Activated CD4-positive, alpha-beta T cell treated with anti-CD3 and anti-CD28 coated beads, Interleukin-2, amount 10 ng/mL, durations not matched to agents 24 days and 14 days (primary cell): ENCODE results near the gene MCEMP1. TPM values are rescaled to one million over a fixed set of nuclear protein-coding genes. Genes with fewer than 3 reads are reported as not detected.
"Not testable (repeated sequence)": the region's sequence is repeated elsewhere in the genome, so short reads cannot be mapped to it uniquely, and the experiment has no call there.

ENCODE experiments used
- DNase-seq: peaks from one replicate; pipeline ENCODE4 v3.0.0; 2022
- H3K27ac Mint-ChIP-seq: one replicate; pipeline ENCODE4 v1.8.0; 2022; ENCODE audit warnings: mild to moderate bottlenecking, mixed read lengths
- H3K27me3 Mint-ChIP-seq: one replicate; pipeline ENCODE4 v1.8.0; 2022; ENCODE audit warnings: mixed read lengths
- H3K36me3 Mint-ChIP-seq: one replicate; pipeline ENCODE4 v1.8.0; 2022; ENCODE audit warnings: low read depth, mild to moderate bottlenecking, mixed read lengths
- H3K4me1 Mint-ChIP-seq: one replicate; pipeline ENCODE4 v1.8.0; 2021; ENCODE audit warnings: mixed read lengths
- H3K4me3 Mint-ChIP-seq: one replicate; pipeline ENCODE4 v1.8.0; 2022; ENCODE audit warnings: mild to moderate bottlenecking, moderate library complexity, mixed read lengths
- H3K9me3 Mint-ChIP-seq: one replicate; pipeline ENCODE4 v1.8.0; 2021; ENCODE audit warnings: mixed read lengths
- intact Hi-C: fragments of 100-400 bp; cut with micrococcal nuclease; formaldehyde crosslinking; loops from one replicate; pipeline ENCODE4 v1.15.1; 2023
- total RNA-seq: library from RNA; stranded (reverse); gene quantifications from 2 replicates; pipeline ENCODE4 v1.2.3, GENCODE V29; 2022

MCEMP1 gene
- total RNA-seq, 1 donor from 2014 or later = not detected

DNA sequence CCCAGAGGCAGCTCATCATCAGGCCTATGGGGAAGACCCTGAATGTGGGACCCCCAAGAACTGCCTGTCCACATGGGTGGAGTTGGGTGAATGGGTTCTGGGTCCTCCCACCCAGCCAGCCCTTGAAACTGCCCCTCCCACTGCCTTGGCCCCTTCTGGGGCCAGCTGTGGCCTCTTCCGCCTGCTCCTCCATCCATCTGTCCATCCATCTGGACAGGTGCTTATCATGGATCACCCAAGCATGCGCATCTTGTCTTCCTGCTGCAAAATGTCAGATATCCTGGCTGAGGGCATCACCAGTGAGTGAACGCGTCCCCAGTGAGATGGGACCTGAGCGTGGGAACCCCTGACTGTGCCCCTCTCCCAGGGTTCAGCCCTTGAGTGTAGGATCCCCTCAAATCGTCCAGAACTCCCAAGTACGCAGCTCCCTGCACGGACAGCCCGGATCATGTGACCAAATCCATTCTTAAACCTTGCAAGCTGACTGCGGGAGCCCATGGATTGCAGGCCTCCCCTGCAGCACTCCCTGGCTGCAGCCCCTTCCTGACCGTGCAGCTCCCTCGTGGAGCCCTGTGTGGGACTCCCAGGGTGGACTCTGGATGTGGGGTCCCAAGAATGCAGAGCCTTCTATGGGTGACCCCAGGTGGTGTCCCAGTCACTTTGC lies 38.0 kb upstream of the MCEMP1 start:
- Mint-ChIP-seq H3K27me3 (no peaks in the 10 kb centered on the region), H3K27ac (peak overlapping the region; percentile 8), H3K36me3 (peaks cover 28% of the 10 kb centered on the region), H3K4me1 (peaks cover 25% of the 10 kb centered on the region), H3K4me3 (peak overlapping the region; percentile 55), H3K9me3 (no peaks in the 10 kb centered on the region)
- no peak for DNase-seq
- intact Hi-C loops = no loop called here

DNA sequence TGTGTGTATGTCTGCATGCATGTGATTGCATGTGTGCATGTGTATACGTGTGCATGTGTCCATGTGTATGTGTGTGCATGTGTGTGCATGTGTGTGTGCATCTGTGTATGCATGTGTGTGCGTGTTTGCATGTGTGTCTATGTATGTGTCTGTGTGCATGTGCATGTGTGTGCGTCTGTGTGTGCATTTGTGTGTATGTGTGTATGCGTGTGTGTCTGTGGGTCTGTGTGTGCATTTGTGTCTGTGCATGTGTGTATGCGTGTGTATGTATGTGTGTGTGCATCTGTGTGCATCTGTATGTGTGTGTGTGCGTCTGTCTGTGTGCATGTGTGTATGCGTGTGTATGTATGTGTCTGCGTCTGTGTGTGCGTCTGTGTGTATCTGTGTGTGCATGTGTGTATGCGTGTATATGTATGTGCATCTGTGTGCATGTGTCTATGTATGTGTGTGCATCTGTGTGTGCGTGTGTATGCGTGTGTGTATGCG lies 37.0 kb upstream of the MCEMP1 start:
- Mint-ChIP-seq H3K27ac (no peak overlapping the region), H3K9me3 (no peaks in the 10 kb centered on the region), H3K36me3 (peaks cover 31% of the 10 kb centered on the region), H3K4me3 (no peak overlapping the region), H3K4me1 (peaks cover 23% of the 10 kb centered on the region), H3K27me3 (no peaks in the 10 kb centered on the region)
- DNase-seq = no peak
- intact Hi-C loops = no loop called here

GRCh38 chr19:7640803-7641202 lies 36.1 kb upstream of the MCEMP1 start:
- Mint-ChIP-seq H3K9me3 (no peaks in the 10 kb centered on the region), H3K4me3 (no peak overlapping the region), H3K27me3 (no peaks in the 10 kb centered on the region), H3K27ac (no peak overlapping the region), H3K4me1 (peaks cover 18% of the 10 kb centered on the region), H3K36me3 (peaks cover 36% of the 10 kb centered on the region)
- intact Hi-C loops = no loop called here
- no peak for DNase-seq

- H3K4me3 Mint-ChIP-seq = no peak overlapping the region
- H3K27ac Mint-ChIP-seq = no peak overlapping the region
- H3K4me1 Mint-ChIP-seq = peaks cover 15% of the 10 kb centered on the region
- H3K27me3 Mint-ChIP-seq = no peaks in the 10 kb centered on the region
- intact Hi-C loops = no loop called here
- no peaks in the 10 kb centered on the region for H3K9me3 Mint-ChIP-seq
- peaks cover 40% of the 10 kb centered on the region for H3K36me3 Mint-ChIP-seq
- DNase-seq = no peak
Measured at GRCh38 chr19:7641290-7642276, 35.3 kb upstream of the MCEMP1 start.

DNA sequence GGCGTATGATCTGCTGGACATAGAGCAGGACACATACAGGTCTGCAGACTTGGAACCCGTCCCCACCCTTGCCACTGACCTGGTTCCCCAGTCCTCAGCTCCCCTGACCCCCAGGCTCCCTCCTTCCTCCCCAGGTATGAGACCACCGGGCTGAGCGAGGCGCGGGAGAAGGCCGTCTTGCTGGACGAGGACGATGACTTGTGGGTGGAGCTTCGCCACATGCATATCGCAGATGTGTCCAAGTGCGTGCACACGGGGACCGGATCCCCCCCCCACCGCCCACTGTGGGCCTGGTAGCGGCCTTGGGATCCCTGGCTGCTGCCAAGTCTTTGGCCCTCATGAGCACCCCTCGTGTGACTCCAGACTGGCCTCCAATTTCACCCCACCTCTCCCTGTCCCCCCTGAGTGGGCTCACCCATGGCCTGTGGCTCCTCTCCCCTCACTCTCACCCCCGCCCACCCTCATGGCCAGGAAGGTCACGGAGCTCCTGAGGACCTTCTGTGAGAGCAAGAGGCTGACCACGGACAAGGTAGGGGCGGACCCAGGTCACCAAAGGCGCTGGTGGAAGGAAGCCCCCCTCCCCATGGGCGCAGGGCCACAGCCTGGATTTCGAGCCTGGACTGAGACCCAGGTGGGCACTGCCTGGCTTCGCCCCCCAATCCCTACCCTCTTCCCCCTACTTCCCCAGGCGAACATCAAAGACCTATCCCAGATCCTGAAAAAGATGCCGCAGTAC lies 34.4 kb upstream of the MCEMP1 start:
- Mint-ChIP-seq H3K4me1 (peaks cover 15% of the 10 kb centered on the region), H3K36me3 (peaks cover 40% of the 10 kb centered on the region), H3K27ac (no peak overlapping the region), H3K4me3 (no peak overlapping the region), H3K9me3 (no peaks in the 10 kb centered on the region), H3K27me3 (no peaks in the 10 kb centered on the region)
- intact Hi-C loops = no loop called here
- no peak for DNase-seq

- intact Hi-C loops = no loop called here
- H3K27ac Mint-ChIP-seq = no peak overlapping the region
- DNase-seq = no peak
- no peak overlapping the region for H3K4me3 Mint-ChIP-seq
- H3K4me1 Mint-ChIP-seq = peaks cover 13% of the 10 kb centered on the region
- peaks cover 44% of the 10 kb centered on the region for H3K36me3 Mint-ChIP-seq
- H3K9me3 Mint-ChIP-seq = no peaks in the 10 kb centered on the region
- H3K27me3 Mint-ChIP-seq = no peaks in the 10 kb centered on the region
Measured at GRCh38 chr19:7643031-7643415, 33.9 kb upstream of the MCEMP1 start.

DNA sequence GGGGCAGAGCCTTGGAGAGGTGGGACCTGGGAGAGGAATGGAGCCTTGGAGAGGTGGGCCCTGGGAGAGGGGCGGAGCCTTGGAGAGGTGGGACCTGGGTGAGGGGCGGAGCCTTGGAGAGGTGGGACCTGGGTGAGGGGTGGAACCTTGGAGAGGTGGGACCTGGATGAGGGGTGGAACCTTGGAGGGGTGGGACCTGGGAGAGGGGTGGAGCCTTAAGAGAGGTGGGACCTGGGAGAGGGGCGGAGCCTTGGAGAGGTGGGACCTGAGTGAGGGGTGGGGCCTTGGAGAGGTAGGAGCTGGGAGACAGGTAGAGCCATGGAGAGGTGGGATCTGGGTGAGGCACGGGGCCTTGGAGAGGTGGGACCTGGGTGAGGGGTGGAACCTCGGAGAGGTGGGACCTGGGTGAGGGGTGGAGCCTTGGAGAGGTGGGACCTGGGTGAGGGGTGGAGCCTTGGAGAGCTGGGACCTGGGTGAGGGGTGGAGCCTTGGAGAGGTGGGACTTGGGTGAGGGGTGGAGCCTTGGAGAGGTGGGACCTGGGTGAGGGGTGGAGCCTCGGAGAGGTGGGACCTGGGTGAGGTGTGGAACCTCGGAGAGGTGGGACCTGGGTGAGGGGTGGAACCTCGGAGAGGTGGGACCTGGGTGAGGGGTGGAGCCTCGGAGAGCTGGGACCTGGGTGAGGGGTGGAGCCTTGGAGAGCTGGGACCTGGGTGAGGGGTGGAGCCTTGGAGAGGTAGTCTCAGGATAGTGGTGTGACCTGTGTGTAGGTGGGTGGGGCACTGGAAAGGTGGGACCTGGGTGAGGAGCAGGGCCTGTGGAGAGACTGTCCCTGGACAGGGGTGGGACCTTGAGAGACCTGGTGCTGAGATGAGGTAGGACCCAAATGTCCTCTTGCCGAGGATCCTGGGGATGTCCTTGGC lies 33.0 kb upstream of the MCEMP1 start:
- H3K4me1 Mint-ChIP-seq = peaks cover 11% of the 10 kb centered on the region
- H3K4me3 Mint-ChIP-seq, intact Hi-C loops, H3K27me3 Mint-ChIP-seq, H3K27ac Mint-ChIP-seq, H3K9me3 Mint-ChIP-seq: not testable (repeated sequence)
- peak; percentile 74 for DNase-seq
- H3K36me3 Mint-ChIP-seq = peaks cover 44% of the 10 kb centered on the region

DNA sequence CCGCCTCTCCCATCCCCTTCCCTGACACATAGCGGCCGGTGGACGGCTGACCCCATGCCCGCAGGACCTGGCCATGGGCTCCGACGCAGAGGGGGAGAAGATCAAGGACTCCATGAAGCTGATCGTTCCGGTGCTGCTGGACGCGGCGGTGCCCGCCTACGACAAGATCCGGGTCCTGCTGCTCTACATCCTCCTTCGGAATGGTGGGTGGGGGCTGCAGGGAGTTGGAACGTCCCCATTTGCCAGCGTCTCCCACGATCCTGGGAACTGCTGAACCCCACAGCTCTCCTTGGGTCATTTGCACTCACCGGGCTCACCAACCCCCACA lies 32.4 kb upstream of the MCEMP1 start:
- DNase-seq = no peak
- no peaks in the 10 kb centered on the region for H3K27me3 Mint-ChIP-seq
- no peaks in the 10 kb centered on the region for H3K9me3 Mint-ChIP-seq
- peaks cover 9% of the 10 kb centered on the region for H3K4me1 Mint-ChIP-seq
- intact Hi-C loops = no loop called here
- H3K4me3 Mint-ChIP-seq = no peak overlapping the region
- no peak overlapping the region for H3K27ac Mint-ChIP-seq
- peaks cover 39% of the 10 kb centered on the region for H3K36me3 Mint-ChIP-seq

DNA sequence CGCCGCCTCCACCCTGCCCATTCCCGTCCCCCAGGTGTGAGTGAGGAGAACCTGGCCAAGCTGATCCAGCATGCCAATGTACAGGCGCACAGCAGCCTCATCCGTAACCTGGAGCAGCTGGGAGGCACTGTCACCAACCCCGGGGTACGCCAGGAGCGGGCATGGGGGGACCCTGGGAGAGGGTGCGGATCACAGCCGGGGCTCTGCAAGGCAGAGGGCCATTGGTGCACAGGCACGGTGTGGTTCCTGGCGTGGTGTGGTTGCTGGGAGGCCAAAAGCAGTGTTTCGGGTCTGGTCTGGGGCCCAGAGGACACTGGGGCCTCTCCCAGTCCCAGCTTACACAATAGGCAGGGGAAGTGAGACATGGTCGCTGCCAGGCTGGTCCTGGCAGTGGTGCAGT lies 31.7 kb upstream of the MCEMP1 start:
- Mint-ChIP-seq H3K36me3 (peaks cover 32% of the 10 kb centered on the region), H3K9me3 (no peaks in the 10 kb centered on the region), H3K4me1 (peaks cover 3% of the 10 kb centered on the region), H3K27me3 (peaks cover 2% of the 10 kb centered on the region), H3K4me3 (no peak overlapping the region), H3K27ac (no peak overlapping the region)
- intact Hi-C loops = no loop called here
- DNase-seq = no peak

DNA sequence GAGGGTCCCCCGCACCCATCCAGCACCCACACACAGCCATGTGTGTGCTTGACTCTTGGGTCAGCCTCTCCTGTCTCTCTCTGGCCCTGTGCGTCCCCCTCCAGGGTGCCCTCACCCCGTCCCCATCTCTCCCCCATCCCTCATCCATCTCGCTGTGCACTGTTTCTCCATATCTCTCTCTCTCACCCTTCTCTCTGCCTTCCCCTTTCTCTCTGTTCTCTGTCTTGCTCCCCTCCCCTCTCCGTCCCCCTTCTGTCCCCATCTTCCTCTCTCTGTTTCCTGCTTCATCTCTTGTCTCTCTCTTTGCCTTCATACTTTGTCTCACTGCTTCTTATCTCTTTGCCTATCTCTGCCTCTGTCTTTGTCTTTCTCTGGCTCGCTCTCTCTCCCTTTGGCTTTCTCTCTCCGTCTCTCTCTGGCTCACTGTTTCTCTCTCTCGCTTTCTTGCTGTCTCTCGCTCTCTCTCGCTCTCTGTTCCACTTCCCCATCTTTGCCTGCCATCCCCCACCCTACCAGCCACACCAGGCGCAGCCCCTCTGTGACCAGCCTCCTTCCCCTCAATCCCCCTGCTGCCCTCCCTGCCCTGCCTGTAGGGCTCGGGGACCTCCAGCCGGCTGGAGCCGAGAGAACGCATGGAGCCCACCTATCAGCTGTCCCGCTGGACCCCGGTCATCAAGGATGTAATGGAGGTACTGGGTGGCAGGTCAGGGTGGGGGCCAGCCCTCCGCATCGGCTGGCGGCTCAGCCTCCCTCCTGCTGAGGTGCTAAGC lies 31.0 kb upstream of the MCEMP1 start:
- Mint-ChIP-seq H3K4me1 (no peaks in the 10 kb centered on the region), H3K36me3 (peaks cover 29% of the 10 kb centered on the region), H3K27ac (no peak overlapping the region), H3K4me3 (no peak overlapping the region), H3K27me3 (peaks cover 2% of the 10 kb centered on the region), H3K9me3 (no peaks in the 10 kb centered on the region)
- intact Hi-C loops = no loop called here
- DNase-seq = no peak

DNA sequence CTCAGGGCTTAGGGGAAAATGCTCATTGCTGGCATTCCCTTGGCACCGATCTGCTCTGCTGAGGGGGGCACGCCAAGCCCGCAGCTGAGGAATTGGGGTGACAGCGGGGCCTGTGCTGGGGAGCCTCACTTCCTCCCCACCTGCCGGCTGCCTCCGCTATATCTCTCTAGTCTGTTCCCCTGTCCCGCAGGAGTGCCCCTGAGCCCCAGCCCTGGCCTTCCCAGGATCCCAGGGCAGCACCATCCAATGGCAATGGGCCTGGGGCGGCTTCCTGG lies 30.5 kb upstream of the MCEMP1 start:
- no peaks in the 10 kb centered on the region for H3K9me3 Mint-ChIP-seq
- no peaks in the 10 kb centered on the region for H3K4me1 Mint-ChIP-seq
- H3K4me3 Mint-ChIP-seq = no peak overlapping the region
- peaks cover 2% of the 10 kb centered on the region for H3K27me3 Mint-ChIP-seq
- intact Hi-C loops = no loop called here
- DNase-seq = no peak
- H3K36me3 Mint-ChIP-seq = peaks cover 29% of the 10 kb centered on the region
- H3K27ac Mint-ChIP-seq = no peak overlapping the region

DNA sequence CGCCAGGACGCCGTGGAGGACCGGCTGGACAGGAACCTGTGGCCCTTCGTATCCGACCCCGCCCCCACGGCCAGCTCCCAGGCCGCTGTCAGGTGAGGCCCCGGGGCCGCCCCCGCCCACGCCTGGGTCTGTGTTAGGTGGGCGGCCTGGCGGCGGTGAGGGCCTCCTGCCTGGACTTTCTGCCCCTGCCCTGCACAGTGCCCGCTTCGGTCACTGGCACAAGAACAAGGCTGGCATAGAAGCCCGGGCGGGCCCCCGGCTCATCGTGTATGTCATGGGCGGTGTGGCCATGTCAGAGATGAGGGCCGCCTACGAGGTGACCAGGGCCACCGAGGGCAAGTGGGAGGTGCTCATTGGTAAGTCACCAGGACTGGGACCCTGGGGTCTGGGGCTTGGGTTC lies 29.7 kb upstream of the MCEMP1 start:
- Mint-ChIP-seq H3K9me3 (no peaks in the 10 kb centered on the region), H3K27me3 (peaks cover 2% of the 10 kb centered on the region), H3K4me3 (no peak overlapping the region), H3K36me3 (peaks cover 29% of the 10 kb centered on the region), H3K4me1 (peaks cover 3% of the 10 kb centered on the region), H3K27ac (no peak overlapping the region)
- intact Hi-C loops = no loop called here
- DNase-seq = no peak
